ENCODE results near the gene CHURC1. TPM values are rescaled to one million over a fixed set of nuclear protein-coding genes. Genes with fewer than 3 reads are reported as not detected.

Gene CHURC1
- total and polyA plus RNA-seq, 2 of the 8 experiments (the other 6 are each of a cell fraction or from before 2014, with no cell fraction given) = 50.2 to 59.3 TPM

- Histone ChIP-seq H4K5ac (ENCODE audit: insufficient read length, low read depth, low read length) (no peak overlapping the region), H3K14ac (ENCODE audit: insufficient read length) (no peak overlapping the region), H3K18ac (ENCODE audit: extremely low read depth, low read length) (no peak overlapping the region), H3K4me2 (ENCODE audit: insufficient read depth in 1 of 2, low read depth in 2 of 2, low read length in 2 of 2) (no peak overlapping the region), H2BK120ac (replicated peaks; ENCODE audit: low read depth, low read length) (no peak overlapping the region), H3K27me3 (replicated peaks in 1 of 4; ENCODE audit: control insufficient read depth in 3 of 4, extremely low read depth in 1 of 4, insufficient read depth in 3 of 4, low read length in 3 of 4) (no peaks in the 10 kb centered on the region; a peak in 2 of 7 replicates), H3K23ac (ENCODE audit: insufficient read length) (no peak overlapping the region), H4K8ac (ENCODE audit: extremely low read depth, insufficient read depth, low read length) (no peak overlapping the region), H3K79me2 (ENCODE audit: control insufficient read depth in 1 of 2, insufficient read depth in 2 of 2, low read length in 2 of 2) (no peaks in the 10 kb centered on the region), H3K9ac (replicated peaks in 1 of 4; ENCODE audit: extremely low read depth in 1 of 4, low read depth in 3 of 4, low read length in 3 of 4) (no peak overlapping the region), H3K79me1 (ENCODE audit: low read depth, low read length) (no peaks in the 10 kb centered on the region), H3K4me3 (ENCODE audit: extremely low read depth in 1 of 4, insufficient read depth in 2 of 4, low read depth in 3 of 4, low read length in 4 of 4) (no peak overlapping the region), H4K20me1 (replicated peaks in 1 of 2; ENCODE audit: control insufficient read depth in 1 of 2, insufficient read depth in 2 of 2, low read length in 2 of 2) (no peaks in the 10 kb centered on the region), H2AFZ (ENCODE audit: low read length) (no peak overlapping the region), H2AK5ac (ENCODE audit: low read depth, low read length) (no peak overlapping the region), H3K36me3 (ENCODE audit: control insufficient read depth in 2 of 4, insufficient read depth in 4 of 4, low read length in 3 of 4) (no peaks in the 10 kb centered on the region), H3K27ac (ENCODE audit: low read depth, low read length) (no peak overlapping the region), H3K9me3 (ENCODE audit: insufficient read depth in 2 of 2, low read depth in 1 of 2, low read length in 1 of 2) (no peaks in the 10 kb centered on the region), H2BK20ac (ENCODE audit: low read length) (no peak overlapping the region), H3K56ac (replicated peaks; ENCODE audit: insufficient read length, low read depth, low read length) (no peak overlapping the region), H3K4me1 (replicated peaks in 1 of 4; ENCODE audit: control insufficient read depth in 3 of 4, insufficient read depth in 4 of 4, low read length in 3 of 4) (peaks cover 0 to 12% (median 3%) of the 10 kb centered on the region in 4 experiments; a peak in 3 of 7 replicates), H2BK12ac (ENCODE audit: low read depth, low read length) (no peak overlapping the region), H2BK5ac (ENCODE audit: low read depth, low read length) (no peak overlapping the region), H3K4ac (replicated peaks; ENCODE audit: insufficient read length, low read depth, low read length) (no peak overlapping the region), H2BK15ac (ENCODE audit: low read length) (no peak overlapping the region), H3K23me2 (ENCODE audit: low read depth, low read length) (no peaks in the 10 kb centered on the region), H4K91ac (replicated peaks; ENCODE audit: insufficient read length, low read length) (no peak overlapping the region)
- FAIRE-seq = no peak
- ChIA-PET CTCF (ENCODE audit: partially characterized antibody) (interaction anchor here (0.7 to 6.7 kb wide), 11 partner anchors 10 to 71 kb away, joined by 3 to 41 read pairs (median 10); partner anchors contain the start of gene SPTB), POLR2A (ENCODE audit: partially characterized antibody) (interaction anchor here (1.5 kb wide), 1 partner anchor 33 kb away, joined by 3 read pairs; no protein-coding TSS in a partner anchor)
- WGBS, 2 experiments (ENCODE audit: extremely low coverage in 1 of 2, insufficient coverage in 1 of 2, insufficient read length in 1 of 2, insufficient replicate concordance in 2 of 2, low coverage in 1 of 2, low lambda C conversion rate in 2 of 2, missing lambda C conversion rate in 1 of 2) = 91% methylated on average over 1 of the region's 1 CpG; no CpG with 5 or more reads in 1 of the 2 experiments
- no peak for DNase-seq (ENCODE audit: low read depth in 1 of 2, low spot score in 2 of 2)
- no peak for TF ChIP-seq SUZ12 (IDR thresholded peaks at IDR 0.05; ENCODE audit: low read length)
- TF ChIP-seq RBBP5 (IDR thresholded peaks at IDR 0.05; ENCODE audit: borderline replicate concordance, low read depth, low read length) = no peak
- no peak for TF ChIP-seq TCF12 (IDR thresholded peaks at IDR 0.05; ENCODE audit: low read depth, low read length)
- no peak for TF ChIP-seq USF2 (IDR thresholded peaks at IDR 0.05; ENCODE audit: low read length)
- no peak for TF ChIP-seq CTBP2 (IDR thresholded peaks at IDR 0.05; ENCODE audit: borderline replicate concordance, insufficient read depth, insufficient read length, low read length)
- no peak for TF ChIP-seq HDAC6 (IDR thresholded peaks at IDR 0.05; ENCODE audit: low read depth, low read length)
- TF ChIP-seq POLR2A (IDR thresholded peaks at IDR 0.05; ENCODE audit: control extremely low read depth in 1 of 2, low read depth in 2 of 2, low read length in 2 of 2) = no peak
- no peak for TF ChIP-seq GABPA (IDR thresholded peaks at IDR 0.05; ENCODE audit: borderline replicate concordance, insufficient read depth, low read length)
- TF ChIP-seq SIRT6 (IDR thresholded peaks at IDR 0.05; ENCODE audit: low read length) = no peak
- TF ChIP-seq CBX5 (IDR thresholded peaks at IDR 0.05; ENCODE audit: low read depth, low read length) = no peak
- TF ChIP-seq TAF7 (optimal IDR thresholded peaks at IDR 0.05; ENCODE audit: borderline replicate concordance, low read depth, low read length) = no peak
- no peak for TF ChIP-seq ZNF274 (IDR thresholded peaks at IDR 0.05; ENCODE audit: borderline replicate concordance, extremely low read depth, low read length)
- no peak for TF ChIP-seq MAX (IDR thresholded peaks at IDR 0.05)
Measured at GRCh38 chr14:64868841-64869240, 45.4 kb upstream of the CHURC1 start.
